ENCODE results near the gene TIGIT.
"Not testable (repeated sequence)": the region's sequence is repeated elsewhere in the genome, so short reads cannot be mapped to it uniquely, and the experiment has no call there.

The TIGIT gene

DNA sequence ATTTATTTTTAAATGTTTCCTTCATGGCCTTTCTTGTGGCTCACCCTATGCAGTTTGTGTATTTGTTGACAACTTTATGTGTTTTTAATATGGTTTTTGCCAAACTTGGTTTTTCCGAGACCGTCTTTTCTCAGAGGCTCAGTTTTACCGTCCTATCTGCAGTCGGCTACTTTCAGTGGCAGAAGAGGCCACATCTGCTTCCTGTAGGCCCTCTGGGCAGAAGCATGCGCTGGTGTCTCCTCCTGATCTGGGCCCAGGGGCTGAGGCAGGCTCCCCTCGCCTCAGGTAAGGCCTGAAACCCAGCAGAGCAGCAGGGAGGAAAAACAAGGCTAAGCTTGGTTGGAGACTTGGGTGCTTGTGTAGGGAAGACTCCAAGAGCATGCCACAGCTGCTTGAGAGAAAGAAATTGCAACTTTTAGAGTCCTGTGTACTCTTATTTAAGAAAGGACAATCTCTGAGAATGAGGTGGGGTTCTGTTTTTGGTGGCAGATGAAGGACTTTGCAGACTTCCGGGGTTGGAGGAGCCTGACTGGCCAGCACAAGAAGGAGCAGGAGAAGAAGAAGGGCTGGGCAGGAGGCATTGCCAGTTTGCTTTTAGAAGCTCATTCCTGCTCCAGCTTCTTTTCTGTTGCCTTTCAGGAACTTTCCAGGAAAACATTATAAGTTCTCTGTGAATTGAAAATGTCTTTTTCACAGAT, at the start of gene TIGIT:
Gene TIGIT (plus strand): TSS at position 191 of the 698 bp plus-strand sequence. CDS start 34 bp downstream, at position 225.
- DNase-seq, result no peak

- DNase-seq, result no peak
Observed at GRCh38 chr3:114252954-114253353, 40.9 kb upstream of the TIGIT start.

DNA sequence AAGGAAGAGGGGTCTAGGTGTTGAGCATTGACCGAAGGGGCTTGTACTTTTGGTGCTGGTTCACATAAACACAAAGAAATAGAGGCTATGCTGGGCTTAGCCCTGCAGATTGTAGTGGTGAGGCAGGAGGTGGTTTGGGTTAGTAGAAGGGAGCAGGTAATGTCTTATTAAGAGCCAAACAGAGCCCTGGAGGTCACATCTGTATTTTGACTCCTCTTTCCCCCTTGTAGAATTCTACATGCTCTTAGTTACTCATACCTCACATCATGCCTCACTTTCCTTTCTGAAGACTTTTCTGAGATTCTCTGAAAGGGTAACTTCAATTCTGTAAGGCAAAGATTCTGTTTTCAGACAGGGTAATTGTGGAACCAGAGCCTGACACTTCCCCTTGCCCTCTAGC, 40.3 kb upstream of the TIGIT start:
- DNase-seq, result no peak

GRCh38 chr3:114259566-114259965, 34.3 kb upstream of the TIGIT start:
- no peak for DNase-seq

- DNase-seq, result no peak
Observed at GRCh38 chr3:114260152-114260551, 33.7 kb upstream of the TIGIT start.

DNA sequence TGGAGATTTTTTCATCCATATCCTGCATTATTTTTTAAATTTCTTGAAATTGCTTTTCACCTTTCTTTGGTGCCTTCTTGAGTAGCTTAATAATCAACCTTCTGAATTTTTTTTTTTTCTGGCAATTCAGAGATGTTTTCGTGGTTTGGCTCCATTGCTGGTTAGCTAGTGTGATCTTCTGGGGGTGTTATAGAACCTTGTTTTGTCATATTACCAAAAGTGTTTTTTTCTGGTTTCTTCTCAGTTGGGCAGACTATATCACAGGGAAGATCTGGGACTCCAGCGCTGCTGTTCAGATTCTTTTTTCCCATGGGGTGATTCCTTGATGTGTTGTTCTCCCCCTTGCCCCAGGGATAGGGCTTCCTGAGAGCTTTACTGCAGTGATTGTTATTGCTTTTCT, 23.8 kb upstream of the TIGIT start:
- no peak for DNase-seq

GRCh38 chr3:114272271-114272670, 21.6 kb upstream of the TIGIT start:
- no peak for DNase-seq

DNA sequence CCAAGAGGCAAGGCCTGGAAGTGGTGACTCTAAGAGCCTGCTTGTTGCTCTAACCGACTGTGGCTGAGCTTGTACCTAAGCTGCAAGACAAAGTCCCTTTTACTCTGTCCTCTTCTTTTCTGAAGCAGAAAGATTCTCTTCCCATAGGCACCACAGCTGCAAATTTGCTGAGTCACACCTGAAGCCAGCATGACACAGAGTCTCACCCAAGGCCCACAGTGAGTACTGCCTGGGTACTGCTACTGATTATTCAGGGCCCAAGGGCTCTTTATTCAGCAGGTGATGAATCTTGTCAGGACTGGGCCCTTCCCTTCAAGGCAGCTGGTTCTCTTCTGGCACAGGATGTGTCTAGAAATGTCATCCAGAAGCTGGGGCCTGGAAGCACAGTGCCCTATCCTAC, 18.9 kb upstream of the TIGIT start:
- DNase-seq, result no peak

GRCh38 chr3:114276856-114277255, 17.0 kb upstream of the TIGIT start:
- DNase-seq, result not testable (repeated sequence)

DNA sequence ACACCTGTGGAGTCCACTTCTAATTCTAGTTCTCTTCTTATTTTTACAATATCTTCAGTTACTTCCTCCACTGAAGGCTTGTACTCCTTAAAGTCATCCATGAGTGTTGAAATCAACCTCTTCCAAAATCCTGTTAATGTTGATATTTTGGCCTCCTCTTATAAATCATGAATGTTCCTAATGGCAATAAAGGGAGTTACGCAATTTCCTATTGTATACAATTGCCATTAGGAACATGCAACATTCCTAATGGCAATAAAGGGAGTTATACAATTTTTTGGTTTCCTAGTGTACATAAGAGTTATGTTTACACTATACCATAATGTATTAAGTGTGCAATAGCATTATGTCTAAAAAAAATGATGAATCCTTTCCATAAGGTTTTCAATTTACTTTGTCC, 9.2 kb upstream of the TIGIT start:
- DNase-seq, result no peak

- DNase-seq, result no peak
Observed at GRCh38 chr3:114285648-114286230, 8.1 kb upstream of the TIGIT start.

DNA sequence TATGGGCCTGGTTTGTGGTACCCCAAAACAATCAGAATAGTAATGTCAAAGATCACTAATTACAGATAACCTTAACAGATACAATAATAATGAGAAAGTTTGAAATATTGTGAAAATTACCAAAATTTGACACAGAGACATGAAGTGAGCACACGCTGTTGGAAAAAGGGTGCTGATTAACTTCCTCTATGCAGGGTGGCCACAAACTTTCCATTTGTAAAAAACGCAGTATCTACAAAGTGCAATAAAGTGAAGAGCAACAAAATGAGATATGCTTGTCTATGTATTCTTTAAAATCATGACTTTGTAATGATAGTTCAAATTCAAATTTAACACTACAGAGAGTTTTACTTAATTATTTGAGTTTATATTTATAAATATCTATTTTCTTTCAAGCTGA, 7.6 kb upstream of the TIGIT start:
- no peak for DNase-seq

DNA sequence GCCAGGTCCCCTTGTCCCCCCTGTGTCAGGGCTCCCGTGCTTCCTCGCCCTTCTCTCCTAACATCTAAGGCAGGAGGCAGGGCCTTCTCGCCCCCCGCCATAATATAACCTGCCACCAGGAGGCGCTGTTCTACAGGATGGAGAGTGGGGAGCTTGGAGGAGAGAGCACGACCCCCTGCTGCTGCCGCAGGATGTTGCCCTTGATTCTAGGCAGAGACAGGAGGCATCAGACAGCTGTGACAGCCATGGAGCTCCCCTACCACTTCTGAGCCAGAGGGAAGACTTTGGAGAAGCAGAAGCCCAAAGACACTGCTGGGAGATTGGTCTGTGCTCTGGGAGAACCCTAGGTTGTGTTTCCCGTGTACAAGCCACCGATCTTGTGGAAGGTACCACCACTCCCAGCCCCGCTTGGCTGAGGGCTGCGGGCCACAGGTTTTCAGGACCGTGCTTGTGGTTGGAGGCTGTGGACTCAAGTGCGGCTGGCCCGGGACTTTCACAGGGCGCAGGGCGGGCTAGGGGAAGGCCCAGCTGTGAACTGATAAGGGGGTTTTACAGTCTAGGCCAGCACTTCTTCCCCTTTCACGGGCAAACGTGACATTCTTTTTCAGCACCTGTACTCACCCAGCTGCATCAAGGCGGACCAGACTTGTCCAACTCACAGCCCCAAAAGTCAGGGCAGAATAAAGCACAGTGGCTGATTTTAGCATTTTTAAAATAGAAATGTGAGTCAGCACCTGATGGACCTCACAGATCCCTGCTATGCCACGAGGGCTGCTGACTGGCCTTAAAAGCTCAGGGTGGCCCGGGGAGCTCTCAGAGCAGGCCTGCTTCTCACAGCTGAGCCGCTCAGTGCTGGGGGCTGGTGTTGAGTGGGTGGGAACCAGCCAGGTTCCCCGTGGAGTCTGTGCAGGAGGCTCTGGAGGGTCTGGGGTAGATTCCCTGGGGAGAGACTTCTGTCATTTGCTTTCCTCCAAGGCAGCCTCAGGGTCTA, 2.6 kb upstream of the TIGIT start:
- DNase-seq, result peak; percentile 61

GRCh38 chr3:114294940-114295480, 1.2 kb downstream of the TIGIT start:
- DNase-seq, result no peak

GRCh38 chr3:114295946-114296345, 2.1 kb downstream of the TIGIT start:
- no peak for DNase-seq

GRCh38 chr3:114299421-114299820, 5.6 kb downstream of the TIGIT start:
- DNase-seq, result no peak

GRCh38 chr3:114299941-114300624, 6.3 kb downstream of the TIGIT start:
- DNase-seq, result no peak

- no peak for DNase-seq
Observed at GRCh38 chr3:114307222-114307830, 13.5 kb downstream of the TIGIT start.

- DNase-seq, result no peak
Observed at GRCh38 chr3:114307832-114308231, 14.0 kb downstream of the TIGIT start.

- no peak for DNase-seq
Observed at GRCh38 chr3:114308377-114308776, 14.5 kb downstream of the TIGIT start.

DNA sequence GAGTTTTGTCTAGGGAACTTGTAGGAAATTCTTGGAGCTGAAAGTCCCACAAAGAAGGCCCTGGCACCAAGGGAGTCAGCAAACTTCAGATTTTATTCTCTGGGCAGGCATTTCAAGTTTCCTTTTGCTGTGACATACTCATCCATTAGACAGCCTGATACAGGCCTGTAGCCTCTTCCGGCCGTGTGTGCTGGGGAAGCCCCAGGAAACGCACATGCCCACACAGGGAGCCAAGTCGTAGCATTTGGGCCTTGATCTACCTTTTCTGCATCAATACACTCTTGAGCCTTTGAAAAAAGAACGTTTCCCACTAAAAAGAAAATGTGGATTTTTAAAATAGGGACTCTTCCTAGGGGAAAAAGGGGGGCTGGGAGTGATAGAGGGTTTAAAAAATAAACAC, 15.0 kb downstream of the TIGIT start:
- no peak for DNase-seq

DNA sequence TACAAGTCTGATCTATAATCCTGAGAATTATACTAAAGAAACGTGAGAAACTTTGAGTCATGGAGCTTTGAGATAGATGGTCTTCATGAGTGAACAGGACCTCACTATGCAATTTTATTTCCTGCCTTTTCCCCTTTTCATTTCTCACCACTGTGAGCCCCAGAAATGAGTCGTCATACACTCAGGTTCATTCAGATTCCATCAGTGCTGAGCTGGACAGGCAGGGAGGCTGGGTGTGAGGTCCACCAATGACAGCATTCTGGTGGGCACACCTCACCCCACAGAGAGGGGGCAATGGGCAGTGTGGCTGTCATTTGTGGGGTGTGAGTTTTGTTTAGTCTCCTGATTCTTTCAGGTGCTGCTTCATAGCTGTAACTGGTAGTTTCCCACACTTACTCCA, 16.9 kb downstream of the TIGIT start:
- DNase-seq, result no peak
